SK-N-SH treated with all-trans-retinoic acid at 6 μM for 48 hours (cell line): ENCODE data around the gene LPP.

ENCODE experiments used
- ATAC-seq: fragments of 200-7000 bp; cut with Tn5 transposase; 3 replicates; pipeline ENCODE4 v1.9.1; 2020; ENCODE audit warnings: mild to moderate bottlenecking, moderate library complexity
- ARNTL ChIP-seq: fragments of 450-650 bp; formaldehyde crosslinking; IDR thresholded peaks from 2 replicates; pipeline ENCODE4 v1.5.0; 2020; ENCODE audit warnings: low read depth, mild to moderate bottlenecking, moderate library complexity, borderline replicate concordance
- BACH2 ChIP-seq: fragments of 250-450 bp; sonication (Bioruptor Pico); IDR thresholded peaks from 2 replicates; pipeline ENCODE4 v1.9.0; 2021; ENCODE audit warnings: mild to moderate bottlenecking, borderline replicate concordance
- CREB5 ChIP-seq: fragments of 250-450 bp; sonication (Bioruptor Pico); IDR thresholded peaks from 2 replicates; pipeline ENCODE4 v1.5.1; 2020; ENCODE audit warnings: low read depth, mild to moderate bottlenecking, moderate library complexity
- CSDC2 ChIP-seq: fragments of 250-450 bp; sonication (Bioruptor Pico); IDR thresholded peaks from 2 replicates; pipeline ENCODE4 v1.5.0; 2020; ENCODE audit warnings: mild to moderate bottlenecking, moderate library complexity
- CSRNP3 ChIP-seq: fragments of 250-450 bp; sonication (Bioruptor Pico); IDR thresholded peaks from 2 replicates; pipeline ENCODE4 v1.5.1; 2021; ENCODE audit warnings: mild to moderate bottlenecking, moderate library complexity
- ESRRG ChIP-seq: fragments of 250-450 bp; sonication (Bioruptor Pico); IDR thresholded peaks from 2 replicates; pipeline ENCODE4 v1.6.1; 2021; ENCODE audit warnings: mild to moderate bottlenecking
- GLIS3 ChIP-seq: fragments of 250-450 bp; sonication (Bioruptor Pico); IDR thresholded peaks from 2 replicates; pipeline ENCODE4 v1.5.0; 2020; ENCODE audit warnings: mild to moderate bottlenecking, moderate library complexity
- ISL1 ChIP-seq: fragments of 250-450 bp; sonication (Bioruptor Pico); IDR thresholded peaks from 2 replicates; pipeline ENCODE4 v2.1.2; 2022; ENCODE audit warnings: mild to moderate bottlenecking, moderate library complexity
- PATZ1 ChIP-seq: fragments of 250-450 bp; sonication (Bioruptor Pico); IDR thresholded peaks from 2 replicates; pipeline ENCODE4 v1.8.0; 2020; ENCODE audit warnings: mild to moderate bottlenecking, moderate library complexity, borderline replicate concordance
- POU6F1 ChIP-seq: fragments of 250-450 bp; sonication (Bioruptor Pico); IDR thresholded peaks from 2 replicates; pipeline ENCODE4 v1.8.0; 2021; ENCODE audit warnings: low read depth, mild to moderate bottlenecking, moderate library complexity, borderline replicate concordance
- PPARA ChIP-seq: fragments of 250-450 bp; sonication (Bioruptor Pico); IDR thresholded peaks from 2 replicates; pipeline ENCODE4 v1.5.0; 2020; ENCODE audit warnings: mild to moderate bottlenecking, borderline replicate concordance
- RARB ChIP-seq: fragments of 250-450 bp; sonication (Bioruptor Pico); IDR thresholded peaks from 2 replicates; pipeline ENCODE4 v1.8.0; 2021; ENCODE audit warnings: mild to moderate bottlenecking, moderate library complexity
- SNAI2 ChIP-seq: fragments of 250-450 bp; sonication (Bioruptor Pico); IDR thresholded peaks from 2 replicates; pipeline ENCODE4 v1.5.0; 2020; ENCODE audit warnings: mild to moderate bottlenecking, moderate library complexity
- TCF4 ChIP-seq: fragments of 250-450 bp; sonication (Bioruptor Pico); IDR thresholded peaks from 2 replicates; pipeline ENCODE4 v1.8.0; 2021; ENCODE audit warnings: mild to moderate bottlenecking, moderate library complexity, borderline replicate concordance
- TOX ChIP-seq: fragments of 250-450 bp; sonication (Bioruptor Pico); IDR thresholded peaks from 2 replicates; pipeline ENCODE4 v1.8.0; 2021; ENCODE audit warnings: mild to moderate bottlenecking, moderate library complexity, borderline replicate concordance
- TSHZ2 ChIP-seq: fragments of 250-450 bp; sonication (Bioruptor Pico); IDR thresholded peaks from 2 replicates; pipeline ENCODE4 v1.5.0; 2020; ENCODE audit warnings: mild to moderate bottlenecking, moderate library complexity
- ZFP3 ChIP-seq: fragments of 250-450 bp; sonication (Bioruptor Pico); IDR thresholded peaks from 2 replicates; pipeline ENCODE4 v1.5.0; 2020; ENCODE audit warnings: mild to moderate bottlenecking, moderate library complexity
- ZFP30 ChIP-seq: fragments of 450-650 bp; formaldehyde crosslinking; IDR thresholded peaks from 2 replicates; pipeline ENCODE4 v1.5.0; 2022; ENCODE audit warnings: mild to moderate bottlenecking, moderate library complexity
- ZNF70 ChIP-seq: fragments of 450-650 bp; formaldehyde crosslinking; IDR thresholded peaks from 2 replicates; pipeline ENCODE4 v1.5.0; 2020; ENCODE audit warnings: mild to moderate bottlenecking, moderate library complexity
- ZNF8 ChIP-seq: fragments of 450-650 bp; formaldehyde crosslinking; IDR thresholded peaks from 2 replicates; pipeline ENCODE4 v1.5.0; 2020; ENCODE audit warnings: mild to moderate bottlenecking, moderate library complexity

LPP gene

GRCh38 chr3:188911026-188911850, 757.3 kb downstream of the LPP start:
- no peak for ATAC-seq
- no peak for TF ChIP-seq RARB (CRISPR knock-in tag)
- no peak for TF ChIP-seq ZFP30 (CRISPR knock-in tag)
- TF ChIP-seq TSHZ2 = no peak
- no peak for TF ChIP-seq ARNTL (CRISPR knock-in tag)
- no peak for TF ChIP-seq PATZ1 (CRISPR knock-in tag)
- TF ChIP-seq, all 23 proteins: peak for 0

GRCh38 chr3:188913084-188913483, 759.1 kb downstream of the LPP start:
- TF ChIP-seq CREB5 (CRISPR knock-in tag) (no peak), RARB (CRISPR knock-in tag) (no peak), ESRRG (CRISPR knock-in tag) (no peak), ARNTL (CRISPR knock-in tag) (no peak), PPARA (CRISPR knock-in tag) (no peak), TCF4 (CRISPR knock-in tag) (no peak), TOX (CRISPR knock-in tag) (no peak)
- ATAC-seq = no peak

- peak; percentile 67 for ATAC-seq
- no peak for TF ChIP-seq ZFP3
- TF ChIP-seq ZNF8 (CRISPR knock-in tag) = no peak
- no peak for TF ChIP-seq POU6F1 (CRISPR knock-in tag)
- no peak for TF ChIP-seq TCF4 (CRISPR knock-in tag)
- no peak for TF ChIP-seq GLIS3
- TF ChIP-seq ISL1 (CRISPR knock-in tag) = no peak
- TF ChIP-seq TSHZ2 = no peak
- no peak for TF ChIP-seq ZNF70 (CRISPR knock-in tag)
- no peak for TF ChIP-seq SNAI2
- no peak for TF ChIP-seq CREB5 (CRISPR knock-in tag)
- no peak for TF ChIP-seq CSDC2 (CRISPR knock-in tag)
- no peak for TF ChIP-seq CSRNP3 (CRISPR knock-in tag)
- TF ChIP-seq RARB (CRISPR knock-in tag) = no peak
- no peak for TF ChIP-seq ZFP30 (CRISPR knock-in tag)
- TF ChIP-seq BACH2 (CRISPR knock-in tag) = no peak
- no peak for TF ChIP-seq PPARA (CRISPR knock-in tag)
- TF ChIP-seq TOX (CRISPR knock-in tag) = no peak
- no peak for TF ChIP-seq PATZ1 (CRISPR knock-in tag)
- TF ChIP-seq ARNTL (CRISPR knock-in tag) = no peak
These were observed 760.6 kb downstream of the LPP start for GRCh38 chr3:188914552-188914951.
